GM19240 (cell line): Measurements from ENCODE around the gene MED29.

Experiments used
- DNase-seq: peaks from one replicate; pipeline ENCODE4 v3.0.0; 2011; ENCODE audit warnings: low spot score; ENCODE audit not compliant: insufficient read length

The MED29 gene

GRCh38 chr19:39397360-39398296 lies 6.5 kb downstream of the MED29 start:
- peak; percentile 62 for DNase-seq

DNA sequence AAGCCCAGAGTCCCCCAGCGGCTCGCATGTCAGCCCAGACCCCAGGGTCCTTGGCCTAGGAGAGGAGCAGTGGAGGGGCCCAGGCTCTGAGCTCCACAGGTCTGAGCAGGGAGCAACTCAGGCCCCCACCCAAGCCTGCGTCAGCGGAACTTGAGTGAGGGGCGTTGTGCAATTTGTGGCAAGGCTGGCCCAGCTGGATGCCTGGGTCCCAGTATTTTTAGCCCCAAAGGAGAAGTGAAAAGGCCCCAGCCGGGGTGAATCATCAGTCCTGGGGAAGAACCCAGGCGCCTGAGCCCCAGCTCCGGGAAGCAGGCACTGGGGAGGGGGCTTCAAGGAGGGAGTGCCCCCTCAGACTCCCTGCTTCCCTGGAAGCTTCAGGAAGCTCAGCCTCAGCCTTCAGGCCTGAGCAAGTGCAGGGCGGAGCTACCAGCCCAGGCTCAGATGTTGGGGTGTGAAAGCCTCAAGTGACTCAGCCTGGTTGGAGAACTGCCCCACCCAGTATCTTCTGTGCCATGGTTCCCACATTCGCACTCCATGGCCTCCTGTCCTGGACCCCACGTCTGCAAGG lies 7.2 kb downstream of the MED29 start:
- DNase-seq = no peak

- DNase-seq = no peak
Measured at GRCh38 chr19:39399668-39400050, 8.5 kb downstream of the MED29 start.

GRCh38 chr19:39400061-39400460 lies 8.9 kb downstream of the MED29 start:
- DNase-seq = no peak

GRCh38 chr19:39401070-39401548 lies 9.9 kb downstream of the MED29 start:
- no peak for DNase-seq

DNA sequence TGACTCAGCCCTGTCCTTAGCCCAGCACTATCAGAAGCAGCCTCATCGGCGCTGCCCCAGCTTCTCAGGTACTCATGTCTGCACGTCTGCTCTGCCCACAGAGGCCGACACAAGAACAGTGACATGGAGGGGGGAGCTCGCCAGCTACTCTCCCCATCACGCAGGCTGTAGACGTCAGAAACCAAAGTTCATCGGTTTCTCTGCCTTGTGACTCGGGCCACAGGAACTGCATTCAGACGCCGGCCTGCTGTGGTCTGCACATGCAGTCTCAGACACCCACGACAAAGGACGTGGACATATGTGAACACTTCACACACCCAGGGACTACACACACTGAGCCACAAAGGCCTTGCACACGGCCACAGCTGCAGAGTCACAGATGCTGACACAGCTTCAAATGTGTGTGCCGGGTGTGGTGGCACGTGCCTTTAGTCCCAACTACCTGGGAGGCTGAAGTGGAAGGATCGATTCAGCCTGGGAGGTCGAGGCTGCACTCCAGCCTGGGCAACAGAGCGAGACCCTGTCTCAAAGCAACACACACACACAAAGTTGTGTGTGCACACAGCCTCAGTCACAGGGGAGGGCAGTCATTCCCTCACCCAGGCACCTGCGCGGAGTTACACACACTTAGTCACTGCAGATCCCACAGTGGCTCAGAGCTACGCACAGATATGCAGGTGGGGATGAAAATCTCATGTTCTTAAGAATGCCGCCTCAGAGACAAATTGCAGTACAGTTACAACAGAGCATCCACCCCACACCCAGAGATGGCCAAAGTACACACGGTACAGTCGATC lies 10.6 kb downstream of the MED29 start:
- no peak for DNase-seq

DNA sequence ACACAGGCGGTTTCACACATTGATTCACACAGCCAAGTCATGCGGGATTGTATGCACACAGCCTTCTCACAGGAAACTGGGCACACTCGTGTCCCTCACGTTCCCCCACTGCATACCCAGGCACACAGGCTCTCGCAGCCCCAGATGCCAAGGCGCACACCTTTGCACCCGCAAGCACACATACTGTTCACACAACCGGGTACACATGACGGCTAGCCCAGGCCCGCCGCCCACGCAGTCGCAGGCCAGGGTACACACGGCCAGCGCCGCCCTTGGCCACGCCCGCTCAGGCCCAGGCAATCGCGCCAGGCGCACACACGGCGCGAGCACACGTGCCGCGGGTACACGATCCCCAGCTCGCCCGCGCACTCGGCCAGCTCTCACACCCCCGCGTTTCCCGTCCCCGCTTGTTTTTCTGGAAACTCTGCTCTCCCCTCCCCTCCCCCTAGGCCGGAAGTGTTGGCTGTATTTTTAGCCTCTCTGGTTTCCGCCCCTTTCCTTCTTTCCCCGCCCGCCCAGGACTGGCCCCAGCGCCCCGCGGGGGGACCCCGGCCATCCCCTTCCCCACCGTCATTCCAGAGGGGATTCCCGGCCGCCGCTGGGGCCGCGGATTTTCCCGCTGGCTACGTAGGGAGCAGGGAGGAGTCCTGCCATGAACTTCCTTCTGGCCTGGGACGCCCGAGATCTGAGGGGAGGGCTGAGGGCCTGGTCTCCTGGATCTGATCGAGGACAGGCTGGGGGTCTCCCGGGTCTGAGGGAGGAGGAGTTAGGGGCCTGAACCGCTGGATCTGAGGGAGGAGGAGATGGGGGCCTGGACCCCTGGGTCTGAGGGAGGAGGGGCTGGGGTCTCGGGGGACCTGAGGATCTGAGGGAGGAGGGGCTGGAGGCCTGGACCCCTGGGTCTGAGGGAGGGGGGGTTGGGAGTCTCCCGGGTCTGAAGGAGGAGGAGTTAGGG lies 11.4 kb downstream of the MED29 start:
- peak; percentile 35 for DNase-seq

- DNase-seq = peak; percentile 40
Measured at GRCh38 chr19:39403331-39404312, 12.4 kb downstream of the MED29 start.

- no peak for DNase-seq
Measured at GRCh38 chr19:39405261-39405957, 14.2 kb downstream of the MED29 start.

DNA sequence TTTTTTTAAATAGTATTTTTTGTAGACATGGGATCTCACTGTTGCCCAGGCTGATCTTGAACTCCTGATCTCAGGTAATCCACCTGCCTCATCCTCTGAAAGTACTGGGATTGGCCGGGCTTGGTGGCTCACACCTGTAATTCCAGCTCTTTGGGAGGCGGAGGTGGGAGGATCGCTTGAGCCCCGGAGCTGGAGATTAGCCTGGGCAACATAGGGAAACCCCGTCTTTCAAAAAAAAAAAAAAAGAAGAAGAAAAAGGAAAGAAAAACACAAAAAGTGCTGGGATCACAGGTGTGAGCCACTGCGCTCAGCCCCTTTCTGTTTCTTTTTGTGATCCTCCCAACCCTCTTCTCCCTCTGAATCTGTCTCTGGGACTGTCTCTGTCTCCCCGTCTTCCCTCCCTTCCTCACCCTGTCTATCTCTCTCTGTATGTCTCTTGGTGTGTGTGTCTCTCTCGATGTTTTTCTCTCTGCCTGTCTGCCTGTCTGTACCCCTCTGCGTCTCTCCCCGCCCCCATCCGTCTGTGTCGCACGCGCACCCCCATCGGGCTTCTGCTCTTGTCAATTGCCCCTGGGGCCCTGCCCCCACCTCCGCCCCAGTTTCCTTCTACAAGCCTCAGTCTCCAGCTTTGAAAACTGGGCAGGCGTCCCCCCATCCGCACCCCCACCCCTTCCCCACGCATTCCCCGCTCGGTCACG lies 14.9 kb downstream of the MED29 start:
- no peak for DNase-seq

- DNase-seq = peak; percentile 43
Measured at GRCh38 chr19:39406656-39407409, 15.7 kb downstream of the MED29 start, which contains the start of gene ZFP36. ZFP36 (plus strand) TSS chr19:39406847; CDS start chr19:39406905, 58 bp downstream.

- DNase-seq = no peak
Measured at GRCh38 chr19:39407410-39407659, 16.2 kb downstream of the MED29 start.

- DNase-seq = no peak
Measured at GRCh38 chr19:39407660-39408391, 16.6 kb downstream of the MED29 start.

DNA sequence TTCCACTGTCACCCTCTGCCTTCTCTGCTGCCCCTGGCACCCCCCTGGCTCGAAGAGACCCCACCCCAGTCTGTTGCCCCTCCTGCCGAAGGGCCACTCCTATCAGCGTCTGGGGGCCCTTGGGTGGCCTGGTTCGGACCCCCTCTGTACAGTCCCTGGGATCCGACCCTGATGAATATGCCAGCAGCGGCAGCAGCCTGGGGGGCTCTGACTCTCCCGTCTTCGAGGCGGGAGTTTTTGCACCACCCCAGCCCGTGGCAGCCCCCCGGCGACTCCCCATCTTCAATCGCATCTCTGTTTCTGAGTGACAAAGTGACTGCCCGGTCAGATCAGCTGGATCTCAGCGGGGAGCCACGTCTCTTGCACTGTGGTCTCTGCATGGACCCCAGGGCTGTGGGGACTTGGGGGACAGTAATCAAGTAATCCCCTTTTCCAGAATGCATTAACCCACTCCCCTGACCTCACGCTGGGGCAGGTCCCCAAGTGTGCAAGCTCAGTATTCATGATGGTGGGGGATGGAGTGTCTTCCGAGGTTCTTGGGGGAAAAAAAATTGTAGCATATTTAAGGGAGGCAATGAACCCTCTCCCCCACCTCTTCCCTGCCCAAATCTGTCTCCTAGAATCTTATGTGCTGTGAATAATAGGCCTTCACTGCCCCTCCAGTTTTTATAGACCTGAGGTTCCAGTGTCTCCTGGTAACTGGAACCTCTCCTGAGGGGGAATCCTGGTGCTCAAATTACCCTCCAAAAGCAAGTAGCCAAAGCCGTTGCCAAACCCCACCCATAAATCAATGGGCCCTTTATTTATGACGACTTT lies 17.4 kb downstream of the MED29 start:
- no peak for DNase-seq

DNA sequence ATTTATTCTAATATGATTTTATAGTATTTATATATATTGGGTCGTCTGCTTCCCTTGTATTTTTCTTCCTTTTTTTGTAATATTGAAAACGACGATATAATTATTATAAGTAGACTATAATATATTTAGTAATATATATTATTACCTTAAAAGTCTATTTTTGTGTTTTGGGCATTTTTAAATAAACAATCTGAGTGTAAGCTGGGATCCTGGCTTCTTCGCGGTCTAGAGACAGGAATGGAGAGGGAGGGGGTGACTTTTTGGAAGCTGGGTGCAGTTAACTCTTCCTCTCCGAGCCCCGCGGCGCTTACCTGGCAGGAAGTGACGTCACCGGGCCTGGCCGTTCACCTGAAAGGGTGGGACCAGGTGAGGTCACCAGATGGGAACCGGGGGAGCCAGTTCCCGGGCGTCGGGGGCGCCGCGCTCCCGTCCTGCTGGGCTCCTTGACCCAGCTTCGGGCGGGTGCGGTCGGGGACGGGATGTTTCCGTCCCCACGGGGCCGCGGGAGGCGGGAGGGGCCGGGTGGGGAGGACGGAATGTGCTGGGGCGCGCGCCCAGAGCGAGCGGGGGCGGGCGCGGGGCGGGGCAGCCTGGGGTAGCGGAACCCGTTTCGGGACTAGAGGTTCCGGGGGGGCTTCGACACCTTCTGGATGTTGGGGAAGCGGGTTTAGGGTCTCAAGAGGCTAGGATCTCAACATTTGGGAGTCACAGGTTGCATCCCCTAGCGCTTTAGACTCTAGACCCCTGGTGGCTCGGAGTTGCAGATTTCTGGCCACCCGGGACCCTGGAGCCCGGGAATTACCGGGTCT lies 18.2 kb downstream of the MED29 start:
- DNase-seq = no peak
